IPS DF 4.7 (cell line): ENCODE results near the gene TRRAP.
"Not testable (repeated sequence)": the region's sequence is repeated elsewhere in the genome, so short reads cannot be mapped to it uniquely, and the experiment has no call there.

Source experiments
- DNase-seq: peaks from one replicate; pipeline ENCODE4 v3.0.0-alpha.2; 2013; ENCODE audit warnings: low spot score; ENCODE audit errors: extremely low read depth

TRRAP gene

GRCh38 chr7:98866351-98866750 lies 12.0 kb upstream of the TRRAP start:
- no peak for DNase-seq

- no peak for DNase-seq
Observed at GRCh38 chr7:98866765-98867164, 11.6 kb upstream of the TRRAP start.

- DNase-seq: no peak
Observed at GRCh38 chr7:98868450-98868849, 9.9 kb upstream of the TRRAP start.

GRCh38 chr7:98869027-98869596 lies 9.2 kb upstream of the TRRAP start:
- no peak for DNase-seq

GRCh38 chr7:98869597-98870120 lies 8.7 kb upstream of the TRRAP start, which contains the start of gene TMEM130:
Gene TMEM130, minus strand, starts transcription at chr7:98870014. Its CDS starts 153 bp downstream, at chr7:98869861.
- no peak for DNase-seq

- no peak for DNase-seq
Observed at GRCh38 chr7:98870121-98870651, 8.1 kb upstream of the TRRAP start.

GRCh38 chr7:98870807-98871491 lies 7.4 kb upstream of the TRRAP start:
- no peak for DNase-seq

- DNase-seq: no peak
Observed at GRCh38 chr7:98872328-98872924, 5.9 kb upstream of the TRRAP start.

- DNase-seq: not testable (repeated sequence)
Observed at GRCh38 chr7:98873610-98874009, 4.7 kb upstream of the TRRAP start.

- DNase-seq: no peak
Observed at GRCh38 chr7:98874942-98875341, 3.4 kb upstream of the TRRAP start.

- no peak for DNase-seq
Observed at GRCh38 chr7:98875501-98875900, 2.8 kb upstream of the TRRAP start.

- no peak for DNase-seq
Observed at GRCh38 chr7:98877146-98877545, 1.2 kb upstream of the TRRAP start.

GRCh38 chr7:98877692-98878364 lies 504 bp upstream of the TRRAP start:
- DNase-seq: no peak

- DNase-seq: no peak
Observed at GRCh38 chr7:98879198-98879978, 1.1 kb downstream of the TRRAP start.

- no peak for DNase-seq
Observed at GRCh38 chr7:98879979-98880315, 1.6 kb downstream of the TRRAP start.

GRCh38 chr7:98880485-98880884 lies 2.2 kb downstream of the TRRAP start:
- no peak for DNase-seq

GRCh38 chr7:98881561-98882315 lies 3.4 kb downstream of the TRRAP start:
- no peak for DNase-seq

GRCh38 chr7:98884416-98884815 lies 6.1 kb downstream of the TRRAP start:
- no peak for DNase-seq

GRCh38 chr7:98887038-98887437 lies 8.7 kb downstream of the TRRAP start:
- DNase-seq: no peak

- DNase-seq: no peak
Observed at GRCh38 chr7:98892609-98893008, 14.3 kb downstream of the TRRAP start.
